GM12878 (cell line): ENCODE results near the gene SLC4A1. TPM values are rescaled to one million over a fixed set of nuclear protein-coding genes. Genes with fewer than 3 reads are reported as not detected.

Experiments
- ATAC-seq: fragments of 200-7000 bp; cut with Tn5 transposase; 3 replicates; pipeline ENCODE4 v1.9.1; 2020; ENCODE audit warnings: mild to moderate bottlenecking, moderate library complexity
- BruUV-seq: library from RNA; stranded (reverse); fragments of 400-500 nt; replicated peaks from 2 replicates; lab custom pipeline; 2021; lab: Mats Ljungman, UMichigan
- CTCF ChIA-PET: fragments of 300-600 bp; sonication (Branson Sonifier 250); formaldehyde crosslinking; extraction: SDS; loops from one replicate; lab custom pipeline; 2021; ENCODE audit warnings: inconsistent platforms; lab: Yijun Ruan, JAX
- POLR2A ChIA-PET: fragments of 350-600 bp; formaldehyde crosslinking; extraction: SDS; loops from one replicate; lab custom pipeline; 2021; ENCODE audit warnings: inconsistent platforms; lab: Charles Lee
- RAD21 ChIA-PET: fragments of 300-600 bp; sonication (Branson Sonifier 250); formaldehyde crosslinking; loops from one replicate; lab custom pipeline; 2023; ENCODE audit warnings: antibody characterized with exemption; ENCODE audit not compliant: unreplicated experiment; lab: Charles Lee
- SMC1A ChIA-PET: fragments of 300-600 bp; sonication (Branson Sonifier 250); formaldehyde crosslinking; loops from one replicate; lab custom pipeline; 2023; ENCODE audit not compliant: unreplicated experiment, uncharacterized antibody; lab: Charles Lee
- DNase-seq: peaks from one replicate; pipeline ENCODE4 v3.0.0-alpha.2; 2011; ENCODE audit warnings: low read depth, low spot score
- FAIRE-seq: peaks from 3 replicates; lab custom pipeline; 2011; peaks lifted over from hg19 to GRCh38; lab: Jason Lieb, UNC
- H2AFZ ChIP-seq: 2 replicates; pipeline ENCODE4 v1.6.0; 2011; ENCODE audit warnings: low read depth, low read length, control low read depth; ENCODE audit not compliant: control insufficient read depth
- H3K27ac ChIP-seq: 2 replicates; pipeline ENCODE4 v1.5.1; 2011; ENCODE audit warnings: control low read depth; ENCODE audit not compliant: control insufficient read depth, insufficient read depth
- H3K27me3 ChIP-seq, 2 experiments: replicated peaks in 1 of 2; 2 replicates each; pipeline versions ENCODE4 v1.6.0 to v1.6.1; 2011; ENCODE audit warnings: low read length in 1 of 2; ENCODE audit not compliant: control insufficient read depth in 2 of 2, insufficient read depth in 2 of 2
- H3K36me3 ChIP-seq, 2 experiments: 2 replicates each; pipeline ENCODE4 v1.5.1; 2011; ENCODE audit warnings: low read length in 1 of 2; ENCODE audit not compliant: control insufficient read depth in 2 of 2, insufficient read depth in 2 of 2
- H3K4me1 ChIP-seq: 2 replicates; pipeline ENCODE4 v1.6.1; 2011; ENCODE audit warnings: mild to moderate bottlenecking, low read length, moderate library complexity, mixed read lengths; ENCODE audit not compliant: control insufficient read depth, insufficient read depth
- H3K4me2 ChIP-seq: 2 replicates; pipeline ENCODE4 v1.6.0; 2011; ENCODE audit warnings: control low read depth; ENCODE audit not compliant: control insufficient read depth, insufficient read depth
- H3K4me3 ChIP-seq: fragments of 200-600 bp; sonication (generic); 2 replicates; pipeline ENCODE4 v1.5.1; 2016
- H3K79me2 ChIP-seq: 2 replicates; pipeline ENCODE4 v1.6.0; 2011; ENCODE audit warnings: low read length; ENCODE audit not compliant: control insufficient read depth, insufficient read depth
- H3K9ac ChIP-seq: 2 replicates; pipeline ENCODE4 v1.8.0; 2011; ENCODE audit warnings: low read length, control low read depth, mixed read lengths; ENCODE audit not compliant: control insufficient read depth, insufficient read depth
- H3K9me3 ChIP-seq: replicated peaks from 3 replicates; pipeline ENCODE4 v1.5.1; 2011; ENCODE audit warnings: mild to moderate bottlenecking, low read length; ENCODE audit not compliant: control insufficient read depth, insufficient read depth
- H4K20me1 ChIP-seq: 2 replicates; pipeline ENCODE4 v1.6.0; 2011; ENCODE audit not compliant: control insufficient read depth, insufficient read depth
- IKZF1 ChIP-seq: fragments of 450-650 bp; conservative IDR thresholded peaks from 2 replicates; pipeline ENCODE4 v1.6.1; 2017; ENCODE audit warnings: antibody characterized with exemption, mild to moderate bottlenecking
- JUND ChIP-seq: IDR thresholded peaks from 2 replicates; pipeline ENCODE4 v1.6.1; 2012; ENCODE audit warnings: low read depth, mild to moderate bottlenecking, low read length, improper control_type of control experiment, moderate library complexity
- MEF2A ChIP-seq: IDR thresholded peaks from 2 replicates; pipeline ENCODE4 v1.6.1; 2011; ENCODE audit warnings: low read depth, mild to moderate bottlenecking, low read length, moderate library complexity; ENCODE audit not compliant: insufficient read depth
- NFIC ChIP-seq: IDR thresholded peaks from 2 replicates; pipeline ENCODE4 v1.6.1; 2012; ENCODE audit warnings: low read depth, mild to moderate bottlenecking, inconsistent platforms, low read length, moderate library complexity
- RAD21 ChIP-seq: IDR thresholded peaks from 2 replicates; pipeline ENCODE4 v1.6.1; 2011; ENCODE audit warnings: mild to moderate bottlenecking, low read depth, low read length, moderate library complexity; ENCODE audit not compliant: insufficient read depth
- RB1 ChIP-seq: fragments of 450-650 bp; formaldehyde crosslinking; IDR thresholded peaks from 2 replicates; pipeline ENCODE4 v1.6.1; 2017; ENCODE audit warnings: mild to moderate bottlenecking, borderline replicate concordance
- ZNF207 ChIP-seq: fragments of 450-650 bp; IDR thresholded peaks from 2 replicates; pipeline ENCODE4 v1.6.1; 2014; ENCODE audit warnings: antibody characterized with exemption, mild to moderate bottlenecking, borderline replicate concordance
- WGBS: methylation state at CpG from one replicate; pipeline ENCODE4 v1.1.6; 2016; ENCODE audit warnings: low lambda C conversion rate; ENCODE audit not compliant: insufficient replicate concordance, insufficient coverage; ENCODE audit errors: missing lambda C conversion rate; 5-methylcytosine and 5-hydroxymethylcytosine counted together
- in situ Hi-C: fragments of 300-500 bp; cut with MboI; formaldehyde crosslinking; loops from 9 replicates; pipeline ENCODE4 v1.14.3; 2018; ENCODE audit warnings: mixed read lengths
- intact Hi-C: fragments of 100-400 bp; cut with micrococcal nuclease; formaldehyde crosslinking; loops from one replicate; pipeline ENCODE4 v1.14.2; 2022; ENCODE audit not compliant: unreplicated experiment
- polyA plus RNA-seq, 11 experiments: library from polyadenylated mRNA; depleted of rRNA in 4 of 11; unstranded in 6 of 11; stranded (reverse) in 5 of 11; fragments of >200 nt; fragmentation: Nextera tagmentation in 4 of 11; fragmentation: Illumina TruSeq in 1 of 11; extraction: Ambion mirVana in 4 of 11; extraction: Trizol in 1 of 11; gene quantifications; 1 replicate in 1 of 11; 2 replicates in 10 of 11; pipeline versions ENCODE4 v1.2.1 to v1.2.3, GENCODE V29; 2011 to 2016; ENCODE audit warnings: inconsistent platforms in 2 of 11, missing spikeins in 2 of 11, low read depth in 1 of 11
- total RNA-seq, 4 experiments: library from RNA; depleted of rRNA in 3 of 4; stranded (reverse); fragments of >200 nt in 3 of 4; fragmentation: Illumina TruSeq in 1 of 4; extraction: Trizol in 1 of 4; gene quantifications; 2 replicates each; pipeline versions ENCODE4 v1.2.1 to v1.2.3, GENCODE V29; 2013 to 2021
- TF ChIP-seq, protein P1 (sequence below), 3 experiments: IDR thresholded peaks in 2 of 3; conservative IDR thresholded peaks in 1 of 3; 2 replicates each; pipeline ENCODE4 v1.5.1; 2011; ENCODE audit warnings: low read depth in 3 of 3, low read length in 3 of 3, mild to moderate bottlenecking in 3 of 3, control low read depth in 2 of 3, moderate library complexity in 2 of 3, inconsistent platforms in 1 of 3, mixed read lengths in 1 of 3; ENCODE audit not compliant: control insufficient read depth in 2 of 3, insufficient read depth in 1 of 3; ENCODE audit errors: extremely low read depth in 1 of 3
- TF ChIP-seq, protein P2 (sequence below): fragments of 450-650 bp; formaldehyde crosslinking; IDR thresholded peaks from 2 replicates; pipeline ENCODE4 v1.4.0; 2020; ENCODE audit warnings: mild to moderate bottlenecking, moderate library complexity

Gene SLC4A1
- total and polyA plus RNA-seq, 10 of the 15 experiments (the other 5 are each of a cell fraction or from before 2014, with no cell fraction given), result 0.03 TPM; not detected in 9

DNA sequence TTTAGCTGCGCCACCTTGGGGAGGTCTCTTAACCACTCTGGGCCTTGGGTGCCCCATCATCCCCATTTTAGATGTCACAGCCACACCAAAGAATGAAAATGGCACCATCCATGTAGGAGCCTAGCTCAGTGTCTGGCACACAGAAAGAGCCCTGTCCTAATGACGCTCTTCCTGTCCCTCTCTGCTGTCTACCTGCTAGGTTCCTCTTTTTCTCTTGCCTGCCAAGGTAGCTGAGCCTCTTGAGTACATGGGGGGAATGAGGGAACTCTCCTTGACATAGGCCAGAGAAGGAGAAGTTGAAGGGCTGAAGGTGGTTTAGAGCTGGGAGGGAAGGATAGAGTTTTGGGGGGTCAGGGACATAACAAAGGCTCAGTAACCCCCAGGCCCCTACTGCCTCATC is 42.3 kb upstream of the SLC4A1 start:
- Histone ChIP-seq H3K27me3 (peaks cover 8 to 15% of the 10 kb centered on the region in 2 experiments), H3K4me1 (peaks cover 3% of the 10 kb centered on the region; the same call in 1 of the 2 replicates), H3K79me2 (no peaks in the 10 kb centered on the region), H3K36me3 (no peaks in the 10 kb centered on the region), H3K4me3 (no peak overlapping the region), H3K9ac (no peak overlapping the region), H3K27ac (no peak overlapping the region), H2AFZ (no peak overlapping the region), H3K4me2 (no peak overlapping the region), H3K9me3 (no peaks in the 10 kb centered on the region), H4K20me1 (no peaks in the 10 kb centered on the region)
- intact Hi-C loops, result no loop called here
- ChIA-PET RAD21 (interaction anchor here (1.0 kb wide), 1 partner anchor 100 kb away, joined by 3 read pairs; no protein-coding TSS in a partner anchor), CTCF (no interaction called here), POLR2A (no interaction called here), SMC1A (interaction anchor here (1.2 kb wide), 1 partner anchor 30 kb away, joined by 3 read pairs; no protein-coding TSS in a partner anchor)
- BruUV-seq, result no TSS peak
- ATAC-seq (no peak), DNase-seq (no peak), FAIRE-seq (no peak)
- in situ Hi-C loops, result no loop called here
- no peak for TF ChIP-seq MEF2A
- TF ChIP-seq JUND, result no peak
- no peak for TF ChIP-seq RAD21
- TF ChIP-seq, protein P1, sequence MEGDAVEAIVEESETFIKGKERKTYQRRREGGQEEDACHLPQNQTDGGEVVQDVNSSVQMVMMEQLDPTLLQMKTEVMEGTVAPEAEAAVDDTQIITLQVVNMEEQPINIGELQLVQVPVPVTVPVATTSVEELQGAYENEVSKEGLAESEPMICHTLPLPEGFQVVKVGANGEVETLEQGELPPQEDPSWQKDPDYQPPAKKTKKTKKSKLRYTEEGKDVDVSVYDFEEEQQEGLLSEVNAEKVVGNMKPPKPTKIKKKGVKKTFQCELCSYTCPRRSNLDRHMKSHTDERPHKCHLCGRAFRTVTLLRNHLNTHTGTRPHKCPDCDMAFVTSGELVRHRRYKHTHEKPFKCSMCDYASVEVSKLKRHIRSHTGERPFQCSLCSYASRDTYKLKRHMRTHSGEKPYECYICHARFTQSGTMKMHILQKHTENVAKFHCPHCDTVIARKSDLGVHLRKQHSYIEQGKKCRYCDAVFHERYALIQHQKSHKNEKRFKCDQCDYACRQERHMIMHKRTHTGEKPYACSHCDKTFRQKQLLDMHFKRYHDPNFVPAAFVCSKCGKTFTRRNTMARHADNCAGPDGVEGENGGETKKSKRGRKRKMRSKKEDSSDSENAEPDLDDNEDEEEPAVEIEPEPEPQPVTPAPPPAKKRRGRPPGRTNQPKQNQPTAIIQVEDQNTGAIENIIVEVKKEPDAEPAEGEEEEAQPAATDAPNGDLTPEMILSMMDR (IDR thresholded peaks at IDR 0.05 in 2 of 3, conservative IDR thresholded peaks at IDR 0.05 in 1 of 3; ENCODE audit: control insufficient read depth in 2 of 3, extremely low read depth in 1 of 3, insufficient read depth in 1 of 3, low read depth in 3 of 3, low read length in 3 of 3), result no peak
- no peak for TF ChIP-seq NFIC
- no peak for TF ChIP-seq ZNF207
- no peak for TF ChIP-seq RB1
- TF ChIP-seq, protein P2, sequence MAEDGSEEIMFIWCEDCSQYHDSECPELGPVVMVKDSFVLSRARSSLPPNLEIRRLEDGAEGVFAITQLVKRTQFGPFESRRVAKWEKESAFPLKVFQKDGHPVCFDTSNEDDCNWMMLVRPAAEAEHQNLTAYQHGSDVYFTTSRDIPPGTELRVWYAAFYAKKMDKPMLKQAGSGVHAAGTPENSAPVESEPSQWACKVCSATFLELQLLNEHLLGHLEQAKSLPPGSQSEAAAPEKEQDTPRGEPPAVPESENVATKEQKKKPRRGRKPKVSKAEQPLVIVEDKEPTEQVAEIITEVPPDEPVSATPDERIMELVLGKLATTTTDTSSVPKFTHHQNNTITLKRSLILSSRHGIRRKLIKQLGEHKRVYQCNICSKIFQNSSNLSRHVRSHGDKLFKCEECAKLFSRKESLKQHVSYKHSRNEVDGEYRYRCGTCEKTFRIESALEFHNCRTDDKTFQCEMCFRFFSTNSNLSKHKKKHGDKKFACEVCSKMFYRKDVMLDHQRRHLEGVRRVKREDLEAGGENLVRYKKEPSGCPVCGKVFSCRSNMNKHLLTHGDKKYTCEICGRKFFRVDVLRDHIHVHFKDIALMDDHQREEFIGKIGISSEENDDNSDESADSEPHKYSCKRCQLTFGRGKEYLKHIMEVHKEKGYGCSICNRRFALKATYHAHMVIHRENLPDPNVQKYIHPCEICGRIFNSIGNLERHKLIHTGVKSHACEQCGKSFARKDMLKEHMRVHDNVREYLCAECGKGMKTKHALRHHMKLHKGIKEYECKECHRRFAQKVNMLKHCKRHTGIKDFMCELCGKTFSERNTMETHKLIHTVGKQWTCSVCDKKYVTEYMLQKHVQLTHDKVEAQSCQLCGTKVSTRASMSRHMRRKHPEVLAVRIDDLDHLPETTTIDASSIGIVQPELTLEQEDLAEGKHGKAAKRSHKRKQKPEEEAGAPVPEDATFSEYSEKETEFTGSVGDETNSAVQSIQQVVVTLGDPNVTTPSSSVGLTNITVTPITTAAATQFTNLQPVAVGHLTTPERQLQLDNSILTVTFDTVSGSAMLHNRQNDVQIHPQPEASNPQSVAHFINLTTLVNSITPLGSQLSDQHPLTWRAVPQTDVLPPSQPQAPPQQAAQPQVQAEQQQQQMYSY, result no peak
- TF ChIP-seq IKZF1, result no peak
- WGBS, result 44% methylated on average over 2 of the region's 2 CpGs
